Measurements from ENCODE around the gene ZPR1. TPM values are rescaled to one million over a fixed set of nuclear protein-coding genes. Genes with fewer than 3 reads are reported as not detected.
"Not testable (repeated sequence)": the region's sequence is repeated elsewhere in the genome, so short reads cannot be mapped to it uniquely, and the experiment has no call there.

ZPR1 gene
- total RNA-seq, 1 experiment from 2014 or later = 29.4 TPM

- Histone ChIP-seq H3K27ac (no peak overlapping the region), H3K9me3 (replicated peaks) (no peaks in the 10 kb centered on the region), H3K4me1 (replicated peaks) (peaks cover 3% of the 10 kb centered on the region; the same call in 1 of the 2 replicates), H3K27me3 (replicated peaks) (no peaks in the 10 kb centered on the region), H3K4me3 (no peak overlapping the region), H3K36me3 (peaks cover 13% of the 10 kb centered on the region)
- DNase-seq (ENCODE audit: low read depth in 1 of 2, low spot score in 2 of 2) = no peak
Measured at GRCh38 chr11:116775975-116776374, 11.8 kb downstream of the ZPR1 start.

GRCh38 chr11:116774661-116775060 is 13.2 kb downstream of the ZPR1 start:
- Histone ChIP-seq H3K36me3 (peaks cover 10% of the 10 kb centered on the region), H3K4me1 (replicated peaks) (peaks cover 3% of the 10 kb centered on the region; the same call in 1 of the 2 replicates), H3K27me3 (replicated peaks) (no peaks in the 10 kb centered on the region), H3K4me3 (no peak overlapping the region), H3K27ac (no peak overlapping the region), H3K9me3 (replicated peaks) (no peaks in the 10 kb centered on the region)
- no peak for DNase-seq (ENCODE audit: low read depth in 1 of 2, low spot score in 2 of 2)

- no peaks in the 10 kb centered on the region for H3K9me3 ChIP-seq (replicated peaks)
- H3K36me3 ChIP-seq = peaks cover 14% of the 10 kb centered on the region
- peaks cover 3% of the 10 kb centered on the region; the same call in 1 of the 2 replicates for H3K4me1 ChIP-seq (replicated peaks)
- no peak overlapping the region for H3K27ac ChIP-seq
- H3K27me3 ChIP-seq (replicated peaks) = no peaks in the 10 kb centered on the region
- DNase-seq (ENCODE audit: low read depth in 1 of 2, low spot score in 2 of 2) = peak in 1 of 2 experiments; percentile 42
- H3K4me3 ChIP-seq = peak overlapping the region; percentile 92
Measured at GRCh38 chr11:116773203-116774097, 14.4 kb downstream of the ZPR1 start.

GRCh38 chr11:116772443-116773202 is 15.2 kb downstream of the ZPR1 start, which contains the start of gene BUD13:
TSS of gene BUD13 (minus strand) at chr11:116772987. CDS start at chr11:116772964, 23 bp downstream.
- peaks cover 11% of the 10 kb centered on the region for H3K36me3 ChIP-seq
- no peaks in the 10 kb centered on the region for H3K9me3 ChIP-seq (replicated peaks)
- H3K27me3 ChIP-seq (replicated peaks) = no peaks in the 10 kb centered on the region
- peak within 1 kb of the TSS; percentile 84 for H3K27ac ChIP-seq
- H3K4me3 ChIP-seq = peak within 1 kb of the TSS; percentile 92
- peak; percentile 74 to 78 for DNase-seq (ENCODE audit: low read depth in 1 of 2, low spot score in 2 of 2)
- H3K4me1 ChIP-seq (replicated peaks) = peaks cover 3% of the 10 kb centered on the region; the same call in 1 of the 2 replicates

GRCh38 chr11:116771935-116772334 is 15.9 kb downstream of the ZPR1 start:
- Histone ChIP-seq H3K27me3 (replicated peaks) (no peaks in the 10 kb centered on the region), H3K9me3 (replicated peaks) (no peaks in the 10 kb centered on the region), H3K27ac (peak overlapping the region; percentile 84), H3K36me3 (peaks cover 11% of the 10 kb centered on the region), H3K4me3 (peak overlapping the region; percentile 92), H3K4me1 (replicated peaks) (peaks cover 3% of the 10 kb centered on the region; the same call in 1 of the 2 replicates)
- DNase-seq (ENCODE audit: low read depth in 1 of 2, low spot score in 2 of 2) = no peak

GRCh38 chr11:116762132-116762531 is 25.7 kb downstream of the ZPR1 start:
- Histone ChIP-seq H3K9me3 (replicated peaks) (no peaks in the 10 kb centered on the region), H3K27ac (no peak overlapping the region), H3K4me3 (no peak overlapping the region), H3K36me3 (peaks cover 34% of the 10 kb centered on the region), H3K4me1 (replicated peaks) (no peaks in the 10 kb centered on the region), H3K27me3 (replicated peaks) (no peaks in the 10 kb centered on the region)
- no peak for DNase-seq (ENCODE audit: low read depth in 1 of 2, low spot score in 2 of 2)

- H3K27ac ChIP-seq; H3K27me3 ChIP-seq (replicated peaks): not testable (repeated sequence)
Measured at GRCh38 chr11:116756044-116756443, 31.8 kb downstream of the ZPR1 start.

GRCh38 chr11:116750070-116750718 is 37.6 kb downstream of the ZPR1 start:
- Histone ChIP-seq H3K4me3 (no peak overlapping the region), H3K27me3 (replicated peaks) (no peaks in the 10 kb centered on the region), H3K36me3 (peaks cover 24% of the 10 kb centered on the region), H3K27ac (no peak overlapping the region), H3K9me3 (replicated peaks) (no peaks in the 10 kb centered on the region), H3K4me1 (replicated peaks) (no peaks in the 10 kb centered on the region)
- DNase-seq (ENCODE audit: low read depth in 1 of 2, low spot score in 2 of 2) = no peak

More at GRCh38 chr11:116756044-116756443, 31.8 kb downstream of the ZPR1 start:
- DNase-seq (ENCODE audit: low read depth in 1 of 2, low spot score in 2 of 2); H3K9me3 ChIP-seq (replicated peaks); H3K4me3 ChIP-seq; H3K4me1 ChIP-seq (replicated peaks): not testable (repeated sequence)
- peaks cover 33% of the 10 kb centered on the region for H3K36me3 ChIP-seq

GRCh38 chr11:116742104-116742503 is 45.7 kb downstream of the ZPR1 start:
- DNase-seq (ENCODE audit: low read depth in 1 of 2, low spot score in 2 of 2) = no peak
- no peaks in the 10 kb centered on the region for H3K9me3 ChIP-seq (replicated peaks)
- H3K27me3 ChIP-seq (replicated peaks) = no peaks in the 10 kb centered on the region
- peaks cover 8% of the 10 kb centered on the region for H3K4me1 ChIP-seq (replicated peaks)
- peaks cover 3% of the 10 kb centered on the region; the same call in 1 of the 2 replicates for H3K36me3 ChIP-seq
- no peak overlapping the region for H3K27ac ChIP-seq
- H3K4me3 ChIP-seq = no peak overlapping the region

GRCh38 chr11:116740741-116741140 is 47.1 kb downstream of the ZPR1 start:
- no peak overlapping the region for H3K4me3 ChIP-seq
- no peaks in the 10 kb centered on the region for H3K36me3 ChIP-seq
- H3K27me3 ChIP-seq (replicated peaks) = no peaks in the 10 kb centered on the region
- H3K4me1 ChIP-seq (replicated peaks) = peaks cover 8% of the 10 kb centered on the region
- no peaks in the 10 kb centered on the region for H3K9me3 ChIP-seq (replicated peaks)
- no peak for DNase-seq (ENCODE audit: low read depth in 1 of 2, low spot score in 2 of 2)
- no peak overlapping the region for H3K27ac ChIP-seq

GRCh38 chr11:116738975-116739374 is 48.8 kb downstream of the ZPR1 start:
- Histone ChIP-seq H3K4me1 (replicated peaks) (peaks cover 8% of the 10 kb centered on the region), H3K27ac (no peak overlapping the region), H3K36me3 (no peaks in the 10 kb centered on the region), H3K9me3 (replicated peaks) (no peaks in the 10 kb centered on the region), H3K27me3 (replicated peaks) (no peaks in the 10 kb centered on the region), H3K4me3 (no peak overlapping the region)
- no peak for DNase-seq (ENCODE audit: low read depth in 1 of 2, low spot score in 2 of 2)

- no peak overlapping the region for H3K27ac ChIP-seq
- H3K4me1 ChIP-seq (replicated peaks) = no peaks in the 10 kb centered on the region
- no peaks in the 10 kb centered on the region for H3K9me3 ChIP-seq (replicated peaks)
- H3K27me3 ChIP-seq (replicated peaks) = no peaks in the 10 kb centered on the region
- no peak for DNase-seq (ENCODE audit: low read depth in 1 of 2, low spot score in 2 of 2)
- H3K36me3 ChIP-seq = no peaks in the 10 kb centered on the region
- no peak overlapping the region for H3K4me3 ChIP-seq
Measured at GRCh38 chr11:116736763-116737162, 51.1 kb downstream of the ZPR1 start.

- H3K9me3 ChIP-seq (replicated peaks) = no peaks in the 10 kb centered on the region
- no peak overlapping the region for H3K27ac ChIP-seq
- DNase-seq (ENCODE audit: low read depth in 1 of 2, low spot score in 2 of 2) = no peak
- no peaks in the 10 kb centered on the region for H3K36me3 ChIP-seq
- no peaks in the 10 kb centered on the region for H3K27me3 ChIP-seq (replicated peaks)
- H3K4me1 ChIP-seq (replicated peaks) = no peaks in the 10 kb centered on the region
- no peak overlapping the region for H3K4me3 ChIP-seq
Measured at GRCh38 chr11:116733969-116734508, 53.8 kb downstream of the ZPR1 start.

Data from SJSA1 (cell line).